Astrocyte of the spinal cord (primary cell): ENCODE data around the gene SELENOW.

Experiments
- DNase-seq: peaks from one replicate; pipeline ENCODE4 v3.0.0; 2011; ENCODE audit warnings: low read depth, low spot score
- H3K4me3 ChIP-seq: 2 replicates; pipeline ENCODE4 v1.5.1; 2011; ENCODE audit warnings: low read depth, mild to moderate bottlenecking, low read length, moderate library complexity
- in situ Hi-C: cut with HindIII; loops from 2 replicates; pipeline ENCODE4 v1.10.0; 2017; ENCODE audit warnings: low sequenced_read_pairs
- TF ChIP-seq, protein P1 (sequence below): IDR thresholded peaks from 2 replicates; pipeline ENCODE4 v1.5.1; 2012; ENCODE audit warnings: low read depth, mild to moderate bottlenecking, low read length, inconsistent platforms

The SELENOW gene

DNA sequence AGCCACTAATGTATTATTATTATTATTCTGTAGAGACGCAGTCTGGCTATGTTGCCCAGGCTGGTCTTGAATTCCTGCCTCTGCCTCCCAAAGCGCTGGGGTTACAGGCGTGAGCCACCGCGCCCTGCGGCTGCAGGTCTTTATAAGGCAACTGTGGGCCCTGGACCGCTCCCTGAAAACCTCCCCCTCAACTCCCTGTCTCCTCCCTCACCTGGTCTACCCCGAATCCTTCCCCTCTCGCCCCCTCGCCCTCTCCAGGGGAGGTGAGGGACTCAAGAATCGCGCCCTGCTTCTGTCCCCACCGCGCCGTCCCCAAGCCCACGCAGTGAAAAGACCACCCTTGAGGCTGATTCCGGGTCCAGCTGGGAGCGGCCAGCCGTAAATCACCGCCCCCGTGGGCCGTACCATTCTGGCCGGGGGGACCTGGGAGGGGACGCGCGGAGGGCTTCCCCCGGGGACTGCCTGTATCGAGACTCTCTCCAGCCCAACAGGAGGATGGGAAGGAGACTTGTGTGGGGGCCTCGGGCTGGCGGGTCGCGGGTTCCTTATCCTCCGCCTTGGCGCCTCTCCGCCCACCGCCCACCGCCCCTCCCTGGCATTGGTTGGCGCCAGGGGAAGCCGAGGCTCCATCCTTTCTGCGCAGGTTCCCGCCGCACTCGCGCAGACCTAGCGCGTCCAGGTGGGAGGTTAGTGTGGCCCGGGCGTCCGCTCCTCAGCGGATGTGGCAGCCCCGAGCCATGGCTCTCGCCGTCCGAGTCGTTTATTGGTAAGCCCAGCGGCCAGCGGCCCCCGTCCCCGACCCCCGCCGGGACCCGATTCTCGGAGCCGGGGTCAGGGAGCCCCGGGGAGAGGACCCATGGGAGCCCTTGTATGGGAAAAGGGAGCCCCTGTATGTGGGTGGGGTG lies at the start of gene SELENOW:
Gene SELENOW (plus strand): TSS at position 655 of the 905 bp plus-strand sequence. CDS start 83 bp downstream, at position 738.
- in situ Hi-C loops, result no loop called here
- peak within 1 kb of the TSS; percentile 95 for H3K4me3 ChIP-seq
- TF ChIP-seq, protein P1, sequence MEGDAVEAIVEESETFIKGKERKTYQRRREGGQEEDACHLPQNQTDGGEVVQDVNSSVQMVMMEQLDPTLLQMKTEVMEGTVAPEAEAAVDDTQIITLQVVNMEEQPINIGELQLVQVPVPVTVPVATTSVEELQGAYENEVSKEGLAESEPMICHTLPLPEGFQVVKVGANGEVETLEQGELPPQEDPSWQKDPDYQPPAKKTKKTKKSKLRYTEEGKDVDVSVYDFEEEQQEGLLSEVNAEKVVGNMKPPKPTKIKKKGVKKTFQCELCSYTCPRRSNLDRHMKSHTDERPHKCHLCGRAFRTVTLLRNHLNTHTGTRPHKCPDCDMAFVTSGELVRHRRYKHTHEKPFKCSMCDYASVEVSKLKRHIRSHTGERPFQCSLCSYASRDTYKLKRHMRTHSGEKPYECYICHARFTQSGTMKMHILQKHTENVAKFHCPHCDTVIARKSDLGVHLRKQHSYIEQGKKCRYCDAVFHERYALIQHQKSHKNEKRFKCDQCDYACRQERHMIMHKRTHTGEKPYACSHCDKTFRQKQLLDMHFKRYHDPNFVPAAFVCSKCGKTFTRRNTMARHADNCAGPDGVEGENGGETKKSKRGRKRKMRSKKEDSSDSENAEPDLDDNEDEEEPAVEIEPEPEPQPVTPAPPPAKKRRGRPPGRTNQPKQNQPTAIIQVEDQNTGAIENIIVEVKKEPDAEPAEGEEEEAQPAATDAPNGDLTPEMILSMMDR, result no peak
- DNase-seq, result peak; percentile 77

DNA sequence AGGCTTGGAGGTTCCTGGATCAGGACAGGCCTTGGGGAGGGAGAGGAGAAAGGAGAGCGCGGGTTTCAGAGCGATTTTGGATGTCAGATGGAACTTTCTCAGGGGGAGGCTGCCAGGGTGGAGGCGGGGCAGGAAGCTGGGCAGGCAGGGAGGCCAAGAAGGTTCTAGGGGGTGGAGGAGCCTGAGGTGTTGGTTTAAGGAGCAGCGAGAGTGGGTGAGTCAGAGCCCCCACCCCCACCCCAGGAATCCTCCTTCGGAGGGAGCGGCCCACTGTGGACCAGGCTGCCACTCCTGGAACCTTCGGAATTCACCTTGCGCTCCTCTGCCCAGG lies 49.1 kb upstream of the SELENOW start:
- in situ Hi-C loops, result no loop called here
- peak; percentile 84 for DNase-seq

DNA sequence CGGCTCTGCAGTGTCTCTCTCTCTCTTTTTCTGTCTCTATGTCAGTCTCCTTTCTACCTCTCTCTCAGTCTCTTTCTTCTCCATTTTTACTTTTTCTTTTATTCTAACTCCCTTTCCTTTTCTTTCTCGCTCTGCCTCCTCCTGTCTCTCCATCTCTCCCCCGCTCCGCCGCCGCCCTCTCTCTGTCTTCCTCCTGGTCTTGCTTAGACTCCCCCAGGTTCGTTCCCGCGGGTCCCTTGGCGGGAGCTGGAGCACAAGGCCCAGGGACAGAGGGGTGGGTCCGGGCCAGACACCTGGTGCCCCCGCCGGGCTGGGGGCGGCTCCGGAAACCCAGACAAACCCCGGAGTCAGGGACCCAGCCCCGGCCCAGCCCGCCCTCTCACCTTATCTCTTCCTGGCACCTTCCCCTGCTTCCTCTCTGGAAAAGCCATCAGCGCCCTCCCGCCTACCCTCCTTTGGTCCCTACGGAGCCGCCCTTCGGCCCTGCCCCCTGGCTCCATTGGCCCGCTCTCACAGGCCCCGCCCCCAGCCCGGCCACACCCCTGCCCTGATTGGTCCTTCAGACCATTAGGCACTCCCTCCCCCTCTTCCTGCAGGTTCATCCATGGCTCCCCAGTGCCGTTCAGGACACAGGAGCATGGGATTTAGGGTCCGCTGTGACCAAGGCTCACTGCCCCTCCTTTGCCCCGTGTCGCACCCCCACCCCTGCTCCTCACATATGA lies 48.5 kb upstream of the SELENOW start:
- no peak for DNase-seq
- peak overlapping the region; percentile 18 for H3K4me3 ChIP-seq
- in situ Hi-C loops, result no loop called here
- TF ChIP-seq, protein P1, result no peak

More for the DNA sequence above, 49.1 kb upstream of the SELENOW start:
- TF ChIP-seq, protein P1, result no peak
- H3K4me3 ChIP-seq, result peak overlapping the region; percentile 18

DNA sequence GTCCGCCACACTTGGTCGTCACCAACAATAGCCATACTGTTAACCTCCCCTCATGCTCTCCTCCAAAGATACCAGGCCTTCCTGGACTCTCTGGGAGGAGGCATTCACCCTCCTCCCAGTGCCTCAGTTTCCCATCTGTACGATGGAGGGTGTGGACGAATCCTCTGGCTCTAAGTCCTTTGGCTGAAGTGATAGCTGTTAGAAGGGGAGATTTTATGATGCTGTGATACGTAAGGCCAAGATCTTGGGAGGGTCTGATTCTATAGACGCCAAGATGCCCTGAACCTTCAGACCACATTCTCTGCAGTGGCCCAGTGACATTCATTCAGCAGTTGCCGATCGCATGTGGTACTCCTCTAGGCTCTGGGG lies 48.0 kb upstream of the SELENOW start:
- no peak for DNase-seq
- H3K4me3 ChIP-seq, result no peak overlapping the region
- TF ChIP-seq, protein P1, result no peak
- in situ Hi-C loops, result no loop called here

DNA sequence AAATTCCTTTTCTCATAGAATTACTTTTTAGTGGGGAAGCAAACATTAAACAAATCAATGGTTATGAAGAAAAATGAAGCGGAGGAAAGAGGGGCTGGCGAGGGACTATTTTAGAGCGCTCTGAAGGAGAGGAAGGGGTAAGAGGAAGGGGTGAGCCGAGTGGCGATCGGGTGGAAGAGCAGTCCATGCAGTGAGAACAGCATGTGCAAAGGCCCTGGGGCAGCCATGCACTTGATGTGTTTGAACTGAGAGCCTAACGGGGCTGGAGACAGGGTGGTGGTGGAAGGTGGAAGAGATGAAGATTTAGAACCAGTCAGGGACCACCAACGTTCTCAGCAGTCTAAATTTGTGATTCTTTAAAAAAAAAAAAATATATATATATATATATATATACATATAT lies 47.6 kb upstream of the SELENOW start:
- no peak overlapping the region for H3K4me3 ChIP-seq
- DNase-seq, result no peak
- TF ChIP-seq, protein P1, result no peak
- in situ Hi-C loops, result no loop called here

DNA sequence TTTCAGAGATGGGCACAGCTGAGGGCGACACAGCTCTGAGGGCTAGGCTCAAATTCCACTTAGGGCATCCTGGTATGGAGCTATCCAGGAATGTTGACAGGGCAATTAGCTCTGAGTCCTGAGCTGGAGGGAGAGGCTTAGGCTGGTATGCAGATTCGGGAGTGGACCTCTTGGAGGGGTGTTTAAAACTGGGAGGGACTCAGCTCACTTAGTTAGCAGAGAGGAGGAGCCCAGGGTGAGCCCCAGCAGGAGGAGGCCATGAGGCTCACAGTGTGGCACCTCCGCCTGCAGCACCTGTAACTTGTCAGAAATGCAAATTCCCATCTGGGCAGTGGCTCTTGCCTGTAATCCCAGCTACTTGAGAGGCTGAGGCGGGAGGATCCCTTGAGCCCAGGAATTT lies 43.4 kb upstream of the SELENOW start:
- DNase-seq, result no peak
- no peak overlapping the region for H3K4me3 ChIP-seq
- TF ChIP-seq, protein P1, result no peak
- in situ Hi-C loops, result no loop called here
